ENCODE results near the gene MEA1. TPM values are rescaled to one million over a fixed set of nuclear protein-coding genes. Genes with fewer than 3 reads are reported as not detected.

MEA1 gene
- total RNA-seq, 1 donor from 2014 or later = 26.7 TPM

- no peak for ATAC-seq (ENCODE audit: poor library complexity)
- no peak for DNase-seq
- intact Hi-C loops (cut with DNase I) = no loop called here
Measured at GRCh38 chr6:42963179-42963854, 50.4 kb downstream of the MEA1 start.

DNA sequence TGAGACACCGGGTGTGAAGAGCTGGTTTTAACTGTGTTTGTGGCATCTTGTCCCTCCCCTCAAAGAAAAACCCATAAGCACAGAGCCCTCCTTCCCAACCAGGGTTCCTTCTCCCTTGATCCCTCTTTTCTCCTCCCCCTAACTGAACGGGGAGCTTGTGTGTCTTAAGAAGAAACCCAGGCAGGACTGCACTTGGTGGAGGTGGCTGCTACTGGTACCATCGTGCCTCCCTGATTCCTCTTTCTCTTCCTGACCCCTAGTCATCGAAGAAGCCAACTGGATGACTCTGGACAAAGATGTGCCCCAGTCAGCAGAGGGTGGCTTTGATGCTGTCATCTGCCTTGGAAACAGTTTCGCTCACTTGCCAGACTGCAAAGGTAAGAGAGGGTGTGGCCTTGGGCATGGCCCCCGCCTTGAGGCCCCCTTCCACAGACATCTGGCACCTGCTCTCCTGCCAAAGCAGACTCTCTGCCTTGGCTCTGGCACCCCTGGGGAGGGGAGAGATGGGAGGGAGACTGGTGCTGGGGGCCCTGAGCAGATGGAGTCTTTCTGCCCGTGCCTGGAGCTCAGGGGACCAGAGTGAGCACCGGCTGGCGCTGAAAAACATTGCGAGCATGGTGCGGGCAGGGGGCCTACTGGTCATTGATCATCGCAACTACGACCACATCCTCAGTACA, 51.1 kb downstream of the MEA1 start:
- DNase-seq = no peak
- no peak for ATAC-seq (ENCODE audit: poor library complexity)
- intact Hi-C loops (cut with DNase I) = no loop called here

DNA sequence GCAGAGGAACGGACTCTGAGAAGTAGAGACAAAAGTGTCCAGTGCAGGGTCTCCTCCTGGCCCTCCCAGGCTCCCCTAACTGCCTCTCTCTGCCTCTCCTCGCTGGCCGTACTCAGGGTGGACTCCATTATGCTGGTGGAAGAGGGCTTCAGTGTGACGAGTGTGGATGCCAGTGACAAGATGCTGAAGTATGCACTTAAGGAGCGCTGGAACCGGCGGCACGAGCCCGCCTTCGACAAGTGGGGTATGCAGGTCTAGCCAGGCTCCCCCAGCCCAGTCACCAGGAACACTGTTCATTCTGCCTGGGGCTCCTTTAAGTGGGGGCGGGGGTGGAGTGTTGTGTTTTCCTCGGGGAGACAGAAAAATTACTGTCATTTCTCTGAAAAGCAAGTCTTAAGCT, 51.6 kb downstream of the MEA1 start:
- intact Hi-C loops (cut with DNase I) = no loop called here
- no peak for DNase-seq
- ATAC-seq (ENCODE audit: poor library complexity) = no peak

Other genes starting within 250 kb of the MEA1 start
- 10.8 TPM for gene BICRAL, start 231.9 kb downstream of the MEA1 start, total RNA-seq
- gene RPL7L1, start 134.3 kb downstream of the MEA1 start, total RNA-seq = 39.5 TPM
- gene PTCRA, start 97.9 kb downstream of the MEA1 start, total RNA-seq = not detected
- 20.6 TPM for gene CNPY3, start 84.5 kb downstream of the MEA1 start, total RNA-seq
- 2.3 TPM for gene GNMT, start 53.2 kb downstream of the MEA1 start, total RNA-seq
- gene PEX6, start 34.8 kb downstream of the MEA1 start, total RNA-seq = 27.1 TPM
- gene PPP2R5D, start 29.4 kb downstream of the MEA1 start, total RNA-seq = 34.6 TPM
- gene KLHDC3, start 303 bp upstream of the MEA1 start, total RNA-seq = 147 TPM
- 22.9 TPM for gene RRP36, start 7.7 kb upstream of the MEA1 start, total RNA-seq
- gene CUL7, start 39.9 kb upstream of the MEA1 start, total RNA-seq = 6.8 TPM
- gene MRPL2, start 45.5 kb upstream of the MEA1 start, total RNA-seq = 107 TPM
- gene KLC4, start 45.7 kb upstream of the MEA1 start, total RNA-seq = 30.6 TPM
- gene PTK7, start 62.4 kb upstream of the MEA1 start, total RNA-seq = 1.4 TPM
- gene SRF, start 157.3 kb upstream of the MEA1 start, total RNA-seq = 65.3 TPM
- 12.5 TPM for gene CUL9, start 168.2 kb upstream of the MEA1 start, total RNA-seq
- 31.5 TPM for gene DNPH1, start 215.5 kb upstream of the MEA1 start, total RNA-seq
- 0.13 TPM for gene TTBK1, start 229.5 kb upstream of the MEA1 start, total RNA-seq